NCI-H2081 treated with DMSO at 0.1 percent for 48 hours (cell line): Measurements from ENCODE around the gene FBRS.

Experiments used
- DNase-seq: peaks from one replicate; lab custom pipeline; 2025; lab: John Stamatoyannopoulos, UW

The FBRS gene

DNA sequence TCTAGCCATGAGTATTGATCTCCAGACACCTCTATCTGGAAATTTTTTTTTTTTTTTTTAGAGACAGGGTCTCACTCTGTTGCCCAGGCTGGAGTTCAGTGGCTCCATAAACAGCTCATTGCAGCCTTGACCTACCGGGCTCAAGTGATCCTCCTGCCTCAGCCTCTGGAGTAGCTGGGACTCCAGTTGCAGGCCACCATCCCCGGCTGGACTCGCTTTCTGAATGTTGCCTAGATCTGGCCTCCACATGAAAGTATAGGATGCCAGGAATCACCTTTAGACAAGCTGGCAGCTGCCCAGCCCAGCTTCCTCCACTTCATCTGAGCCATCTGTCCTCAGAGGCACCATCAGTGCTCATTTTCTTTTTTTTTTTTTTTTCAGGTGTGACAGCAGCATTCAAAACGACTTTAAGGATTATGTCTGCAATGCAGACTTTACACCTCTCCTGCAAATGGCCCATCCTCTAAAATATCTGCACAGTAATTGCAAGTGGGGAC lies 13.8 kb upstream of the FBRS start:
- DNase-seq, result no peak

DNA sequence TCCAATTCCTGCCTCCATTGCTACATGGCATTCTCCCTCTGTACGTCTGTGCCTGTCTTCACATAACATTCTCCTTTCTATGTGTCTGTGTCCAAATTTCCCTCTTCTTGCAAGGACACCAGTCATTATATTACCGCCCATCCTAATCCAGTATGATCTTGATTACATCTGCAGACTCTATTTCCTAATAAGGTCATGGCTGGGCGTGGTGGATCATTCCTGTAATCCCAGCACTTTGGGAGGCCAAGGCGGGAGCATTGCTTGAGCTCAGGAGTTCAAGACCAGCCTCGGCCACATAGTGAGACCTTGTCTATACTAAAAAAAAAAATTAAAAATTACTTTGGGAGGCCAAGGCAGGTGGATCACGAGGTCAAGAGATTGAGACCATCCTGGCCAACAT lies 12.5 kb upstream of the FBRS start:
- DNase-seq, result no peak

DNA sequence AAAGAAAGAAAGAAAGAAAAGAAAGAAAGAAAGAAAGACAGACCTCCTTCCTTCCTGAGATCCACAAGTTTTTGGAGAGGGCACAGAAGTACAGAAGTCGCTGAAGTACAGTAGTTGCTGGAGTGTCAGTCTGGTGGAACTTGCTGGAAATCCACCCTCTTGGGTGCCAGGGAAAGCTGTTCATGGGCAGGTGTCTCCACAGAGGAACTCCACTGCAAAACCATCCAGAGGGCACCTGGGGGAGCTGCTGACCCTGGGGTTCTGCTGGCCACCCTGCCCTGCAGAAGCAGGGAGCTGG lies 11.0 kb upstream of the FBRS start:
- DNase-seq, result no peak

DNA sequence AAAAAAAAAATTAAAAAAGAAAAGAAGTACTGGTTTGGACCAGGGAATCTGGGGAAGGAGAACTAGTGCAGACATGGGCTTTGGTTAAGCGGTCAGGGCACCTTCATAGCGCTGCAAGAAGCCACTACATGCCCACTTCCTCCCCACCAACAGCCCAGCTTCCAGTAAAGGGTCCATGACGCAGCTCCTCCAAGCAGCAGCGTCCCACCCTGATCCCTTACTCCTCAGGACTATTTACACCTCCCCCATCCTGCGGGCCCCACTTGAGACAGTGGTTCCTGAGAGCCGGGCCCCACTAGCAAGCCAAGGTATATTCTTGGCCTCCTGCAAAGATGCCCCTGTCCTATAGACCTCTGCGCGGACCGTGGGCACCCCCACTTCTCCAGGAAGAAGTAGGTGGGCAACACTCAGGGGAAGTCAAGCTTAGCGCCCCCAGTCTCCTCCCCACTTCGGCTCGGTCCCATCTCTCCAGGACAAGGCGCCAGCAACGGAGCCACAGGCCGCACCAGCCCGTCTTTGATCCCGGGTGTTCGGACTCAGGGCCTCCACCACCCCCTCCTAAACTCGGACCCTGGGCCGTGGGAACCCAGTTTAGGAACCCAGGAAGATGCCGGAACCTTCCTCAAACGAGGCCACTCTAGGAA lies 8.4 kb upstream of the FBRS start:
- no peak for DNase-seq

DNA sequence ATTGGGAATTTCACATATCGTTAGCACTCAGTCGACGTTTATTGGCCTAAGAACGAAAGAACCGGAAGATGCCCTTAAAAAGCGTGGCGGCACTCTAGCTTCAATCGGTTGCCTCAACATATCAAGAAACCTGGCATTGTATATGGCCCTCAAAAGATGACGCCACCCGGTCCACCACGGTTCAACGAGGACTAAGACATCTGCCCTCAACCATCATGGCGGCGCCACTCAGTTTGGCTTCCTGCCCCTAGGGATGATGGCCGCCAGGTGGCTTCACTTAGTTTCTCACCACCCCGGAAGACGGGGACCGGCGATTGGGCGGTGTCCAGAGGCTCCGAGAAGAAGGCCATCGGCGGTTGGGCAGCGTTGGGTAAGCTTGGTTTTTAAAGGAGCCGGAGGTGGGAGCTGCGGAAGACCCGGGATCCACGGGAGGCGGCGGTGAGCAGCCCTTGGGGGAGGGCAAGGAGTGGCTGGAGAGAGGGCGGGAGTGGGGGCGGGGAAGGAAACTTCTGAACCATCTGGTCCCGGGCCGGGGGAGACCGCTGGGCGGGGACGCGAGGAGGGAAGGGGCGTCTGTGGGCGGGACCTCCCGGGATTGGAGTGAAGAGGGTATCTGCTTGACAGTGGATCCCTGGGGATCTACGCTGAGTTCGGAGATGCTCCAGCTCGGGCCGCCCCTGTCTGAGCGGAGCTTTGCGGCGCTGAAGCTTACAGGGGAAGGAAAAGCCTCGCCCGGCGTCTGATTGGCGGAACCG lies 7.7 kb upstream of the FBRS start, which contains the start of gene PRR14:
Gene PRR14 (plus strand): TSS at position 592 of the 755 bp plus-strand sequence. CDS start 686 bp downstream, outside the sequence.
- DNase-seq, result peak; percentile 86

DNA sequence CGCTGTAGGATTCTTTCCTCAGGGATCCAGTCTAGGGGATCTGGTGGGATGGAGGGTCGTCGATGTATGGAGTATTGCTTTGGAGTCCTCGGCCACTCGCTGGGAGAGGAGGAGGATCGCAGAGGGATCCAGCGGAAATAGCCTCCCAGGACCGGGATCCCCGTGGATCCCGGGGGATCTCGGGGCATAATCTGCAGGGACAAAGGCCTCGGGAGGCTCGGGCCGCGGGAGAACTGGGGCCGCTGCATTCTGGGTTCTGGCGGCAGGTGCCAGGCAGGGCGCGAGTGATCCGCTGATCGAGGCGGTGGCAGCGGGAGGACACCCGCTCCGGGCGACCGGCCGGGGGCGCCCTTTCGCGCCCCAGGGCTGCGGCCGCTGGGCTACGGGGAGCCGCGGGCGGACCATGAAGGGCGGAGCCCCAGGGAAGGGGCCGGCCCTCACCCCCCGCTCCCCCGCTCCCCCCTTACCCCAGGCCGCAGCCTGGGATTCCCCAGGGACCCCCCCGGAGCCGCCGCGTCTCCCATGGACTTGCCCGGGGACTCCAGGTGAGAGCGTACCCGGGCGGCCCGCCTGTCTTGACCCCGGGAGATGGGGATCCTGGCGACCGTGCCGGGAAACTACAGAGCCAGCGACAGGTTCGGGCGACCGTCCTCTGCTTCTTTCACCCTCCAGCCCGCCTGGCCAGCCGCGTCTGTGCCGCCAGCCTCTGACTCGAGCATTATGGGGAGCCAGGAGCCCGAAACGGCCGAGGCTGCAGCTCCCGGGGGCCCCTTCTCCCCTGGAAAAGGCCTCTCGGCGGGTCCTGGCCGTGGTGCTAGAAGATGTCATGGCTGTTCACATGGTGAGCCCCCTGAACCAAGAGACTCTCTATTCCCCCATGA lies 6.9 kb upstream of the FBRS start:
- DNase-seq, result no peak

DNA sequence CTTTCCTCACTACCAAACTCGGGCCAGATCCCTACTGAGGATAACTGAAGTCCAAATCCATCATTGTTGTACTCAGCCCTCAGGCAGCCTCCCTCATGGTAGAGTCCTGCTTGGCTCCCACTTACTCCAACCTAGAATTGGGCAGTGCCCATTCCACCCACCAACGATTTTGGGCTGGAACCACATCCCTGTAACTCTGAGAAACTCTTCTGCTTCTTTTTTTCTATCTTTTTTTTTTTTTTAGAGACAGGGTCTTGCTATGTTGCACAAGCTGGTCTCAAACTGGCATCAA lies 6.3 kb upstream of the FBRS start:
- DNase-seq, result no peak

DNA sequence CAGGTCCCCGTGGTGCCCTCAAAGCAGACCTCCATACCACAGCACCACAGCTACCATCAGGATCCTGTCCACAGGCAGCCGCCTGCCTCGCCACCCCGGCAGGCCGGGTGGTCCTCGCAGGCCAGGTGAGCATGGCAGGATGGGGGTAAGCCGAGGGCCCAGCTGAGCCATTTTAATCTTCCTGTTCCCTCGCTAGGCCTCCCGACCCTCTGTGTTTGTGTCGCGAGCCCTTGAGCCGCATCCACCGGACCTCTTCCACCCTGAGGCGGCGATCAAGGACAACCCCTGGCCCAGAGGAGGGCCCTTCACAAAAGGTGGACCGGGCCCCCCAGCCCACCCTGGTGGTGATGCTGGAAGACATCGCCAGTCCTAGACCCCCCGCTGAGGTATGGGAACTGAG lies 5.5 kb upstream of the FBRS start:
- DNase-seq, result no peak

DNA sequence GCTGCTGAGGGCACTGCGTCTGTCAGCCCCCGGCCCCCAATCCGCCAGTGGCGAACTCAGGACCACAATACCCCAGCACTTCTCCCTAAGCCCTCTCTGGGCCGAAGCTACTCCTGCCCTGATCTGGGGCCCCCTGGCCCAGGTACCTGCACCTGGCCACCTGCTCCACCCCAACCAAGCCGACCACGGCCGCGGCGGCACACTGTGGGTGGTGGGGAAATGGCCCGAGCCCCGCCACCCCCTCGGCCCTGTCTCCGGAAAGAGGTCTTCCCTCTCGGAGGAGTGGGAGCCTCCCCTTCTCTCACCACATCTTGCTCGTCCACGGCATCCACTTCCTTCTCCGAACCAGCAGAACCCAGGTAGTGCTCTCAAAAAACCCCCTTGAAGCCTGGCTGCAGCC lies 3.4 kb upstream of the FBRS start:
- DNase-seq, result no peak

DNA sequence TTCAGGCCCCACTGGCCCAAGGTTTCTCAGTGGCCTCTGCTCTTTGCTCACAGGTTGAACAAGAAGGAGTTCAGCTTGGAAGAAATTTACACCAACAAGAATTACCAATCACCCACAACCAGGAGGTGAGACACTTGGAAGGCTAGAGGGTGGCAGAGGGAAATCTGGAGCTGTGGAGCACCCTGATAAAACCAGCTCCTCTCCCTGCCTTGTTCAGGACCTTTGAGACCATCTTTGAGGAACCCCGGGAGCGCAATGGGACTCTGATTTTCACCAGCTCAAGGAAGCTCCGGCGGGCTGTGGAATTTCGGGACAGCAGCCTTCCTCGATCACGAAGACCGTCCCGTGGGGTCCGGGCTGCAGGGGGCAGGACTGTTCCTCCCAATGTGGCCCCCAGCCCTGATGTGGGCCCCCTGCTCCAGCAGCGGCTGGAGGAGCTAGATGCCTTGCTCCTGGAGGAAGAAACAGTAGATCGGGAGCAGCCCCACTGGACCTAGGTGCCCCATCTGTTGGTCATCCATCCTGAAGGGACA lies 2.4 kb upstream of the FBRS start:
- DNase-seq, result no peak

DNA sequence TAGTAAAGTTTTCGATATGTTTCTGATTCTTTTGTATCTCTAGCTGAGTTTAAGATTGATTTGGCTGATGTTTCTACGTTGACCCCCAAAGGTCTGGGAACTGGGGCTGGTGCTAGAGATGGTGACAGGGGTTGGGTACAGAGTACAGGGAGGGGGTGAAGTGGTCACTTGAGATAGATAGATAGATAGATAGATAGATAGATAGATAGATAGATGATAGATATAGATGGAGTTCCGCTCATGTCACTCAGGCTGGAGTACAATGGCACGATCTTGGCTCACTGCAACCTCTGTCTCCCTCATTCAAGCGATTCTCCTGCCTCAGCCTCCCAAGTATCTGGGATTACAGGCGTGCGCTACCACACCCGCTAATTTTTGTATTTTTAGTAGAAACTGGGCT lies 1.8 kb upstream of the FBRS start:
- no peak for DNase-seq

DNA sequence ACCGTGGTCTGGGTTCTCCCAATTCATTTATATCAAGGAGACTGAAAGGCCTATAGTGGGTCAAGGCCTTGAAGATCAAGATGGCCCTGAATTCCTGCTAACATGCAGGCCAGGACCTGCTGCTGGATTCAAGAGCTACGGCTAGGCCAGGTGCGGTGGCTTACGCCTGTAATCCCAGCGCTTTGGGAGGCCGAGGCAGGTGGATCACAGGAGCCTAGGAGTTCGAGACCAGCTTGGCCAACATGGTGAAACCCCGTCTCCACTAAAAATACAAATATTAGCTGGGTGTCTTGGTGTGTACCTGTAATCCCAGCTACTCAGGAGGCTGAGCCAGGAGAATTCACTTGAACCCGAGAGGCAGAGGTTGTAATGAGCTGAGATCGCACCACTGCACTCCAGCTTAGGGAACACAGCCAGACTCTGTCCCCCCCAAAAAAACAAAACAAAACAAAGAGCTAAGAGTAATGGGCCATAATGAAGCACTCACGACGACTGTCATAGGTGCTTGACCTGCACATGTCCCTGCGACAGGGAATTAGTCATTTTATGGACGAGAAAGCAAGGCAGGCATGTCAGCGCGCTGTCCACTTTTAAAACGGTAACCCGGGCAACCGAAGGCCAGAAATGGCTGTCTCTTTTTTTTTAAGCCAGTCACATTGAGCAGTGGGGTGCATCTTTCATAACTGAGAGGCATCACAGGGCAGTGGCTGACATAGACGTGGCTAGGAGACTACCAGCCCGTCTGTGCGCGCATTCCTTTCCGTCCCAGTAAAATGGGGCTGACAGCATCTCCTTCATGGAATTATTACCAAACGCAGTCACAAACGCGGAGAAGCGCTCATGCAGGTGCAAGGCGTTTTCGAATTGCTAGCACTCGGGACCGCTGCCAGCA lies 1.0 kb upstream of the FBRS start:
- DNase-seq, result no peak

DNA sequence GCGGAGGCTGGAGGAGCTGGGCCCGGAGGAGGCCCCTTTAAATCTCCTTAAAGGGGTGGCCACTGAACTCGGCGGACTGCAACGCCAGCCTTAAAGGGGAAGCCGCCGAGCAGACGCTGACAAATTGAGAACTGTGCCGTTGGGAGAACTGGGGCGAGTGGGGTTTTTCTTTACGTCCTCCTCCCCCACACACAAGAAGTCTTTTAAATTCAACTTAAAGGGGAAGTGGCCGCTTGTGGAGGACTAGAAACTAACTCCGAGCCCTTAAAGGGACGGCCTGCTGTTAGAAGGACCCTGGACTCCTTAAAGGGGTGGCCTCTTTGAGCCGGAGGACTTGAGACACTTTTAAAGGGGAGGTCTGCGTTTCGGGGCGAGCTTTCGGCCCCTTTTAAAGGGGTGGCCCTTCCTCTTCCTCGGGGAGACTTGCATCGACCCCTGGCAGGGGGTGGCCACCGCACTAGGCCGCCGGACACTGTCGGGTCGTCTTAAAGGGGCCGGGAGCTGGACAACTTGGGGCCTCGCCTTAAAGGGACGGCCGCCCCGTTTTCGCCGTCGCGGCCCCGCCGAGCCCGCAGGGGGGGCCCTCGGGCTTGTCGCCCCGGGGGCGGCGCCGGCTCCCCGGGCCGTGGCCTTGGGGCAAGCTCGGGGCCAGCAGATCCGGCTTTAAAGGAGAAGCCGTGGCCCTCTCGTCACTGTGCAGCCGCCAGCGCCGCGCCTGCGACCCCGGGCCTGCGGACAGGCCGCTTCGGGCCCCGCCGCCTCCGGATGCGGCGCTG lies 688 bp downstream of the FBRS start:
- peak; percentile 81 for DNase-seq

DNA sequence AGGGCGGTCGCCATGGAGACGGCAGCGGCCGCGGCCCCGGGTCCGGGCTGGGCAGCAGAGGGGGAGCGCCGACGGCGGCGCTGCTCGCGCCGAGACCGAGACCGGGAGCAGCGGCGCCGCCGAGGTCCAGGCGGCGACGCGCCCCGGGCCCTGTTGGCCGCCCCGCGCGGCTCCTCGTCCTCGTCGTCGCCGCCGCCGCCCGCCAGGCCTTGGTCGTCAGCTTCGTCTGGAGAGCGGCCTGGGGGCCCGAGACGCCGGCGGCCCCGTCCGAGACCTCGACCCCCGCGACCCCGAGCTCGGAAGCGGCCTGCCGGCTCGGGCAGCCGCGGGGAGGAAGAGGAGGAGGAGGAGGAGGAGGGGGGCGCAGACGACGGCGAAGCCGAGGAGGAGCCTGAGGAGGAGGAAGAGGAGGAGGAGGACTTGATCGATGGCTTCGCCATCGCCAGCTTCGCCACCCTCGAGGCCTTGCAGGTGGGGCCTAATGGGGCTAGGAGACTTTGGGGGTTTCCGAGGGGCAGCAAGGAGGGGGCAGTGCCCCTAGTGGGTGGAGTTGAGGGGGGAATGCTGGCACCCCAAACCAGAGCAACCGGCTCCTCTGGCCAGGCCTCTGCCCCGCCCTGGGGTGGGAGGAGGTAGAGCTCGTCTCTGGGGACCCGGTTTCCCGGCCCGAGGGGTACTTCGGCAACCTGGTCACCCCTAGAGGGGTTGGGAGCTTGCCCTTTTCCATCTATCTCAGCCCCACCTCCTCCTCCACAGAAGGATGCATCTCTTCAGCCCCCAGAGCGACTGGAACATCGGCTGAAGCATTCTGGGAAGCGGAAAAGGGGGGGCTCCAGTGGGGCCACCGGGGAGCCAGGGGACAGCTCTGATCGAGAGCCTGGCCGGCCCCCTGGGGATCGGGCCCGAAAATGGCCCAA lies 1.5 kb downstream of the FBRS start:
- DNase-seq, result no peak

DNA sequence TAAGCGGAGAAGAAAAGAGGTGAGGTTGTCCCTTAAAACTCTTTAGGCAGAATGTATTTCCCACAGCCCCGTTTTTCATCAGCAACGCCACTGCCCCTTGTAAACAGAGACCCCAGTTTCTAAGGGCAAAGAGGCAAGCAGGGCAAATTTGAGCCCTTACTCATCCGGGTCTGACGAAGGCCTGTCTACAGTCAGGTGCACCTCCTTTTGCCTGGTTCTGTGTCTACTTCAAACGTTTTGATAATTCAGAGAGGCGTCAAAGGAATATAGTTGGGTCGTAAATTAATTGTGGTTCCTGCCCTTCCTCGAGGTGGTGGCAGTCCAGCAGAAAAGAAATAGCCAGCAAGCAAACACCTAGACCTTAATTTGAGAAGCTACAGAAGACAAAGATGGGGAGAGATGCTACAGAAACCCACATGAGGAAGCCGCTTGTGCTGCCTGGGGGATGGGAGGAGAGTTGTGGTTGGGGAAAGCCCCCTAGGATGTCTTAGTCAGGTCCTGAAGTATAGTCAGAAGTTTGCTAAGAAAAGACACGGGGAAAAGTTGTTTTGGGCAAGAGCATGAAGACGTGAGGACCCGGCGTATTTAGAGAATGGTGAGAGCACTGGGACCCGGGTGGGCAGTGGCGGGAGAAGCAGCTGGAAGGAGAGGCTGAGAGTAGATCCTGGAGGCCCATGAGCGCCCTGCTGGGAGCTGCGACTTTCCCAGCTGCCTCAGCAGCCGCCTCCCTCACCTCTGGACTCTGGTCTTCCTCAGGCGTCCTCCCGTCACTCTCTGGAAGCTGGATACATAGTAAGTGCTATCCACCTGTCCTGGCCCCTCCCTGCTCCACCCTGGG lies 2.4 kb downstream of the FBRS start:
- DNase-seq, result no peak

DNA sequence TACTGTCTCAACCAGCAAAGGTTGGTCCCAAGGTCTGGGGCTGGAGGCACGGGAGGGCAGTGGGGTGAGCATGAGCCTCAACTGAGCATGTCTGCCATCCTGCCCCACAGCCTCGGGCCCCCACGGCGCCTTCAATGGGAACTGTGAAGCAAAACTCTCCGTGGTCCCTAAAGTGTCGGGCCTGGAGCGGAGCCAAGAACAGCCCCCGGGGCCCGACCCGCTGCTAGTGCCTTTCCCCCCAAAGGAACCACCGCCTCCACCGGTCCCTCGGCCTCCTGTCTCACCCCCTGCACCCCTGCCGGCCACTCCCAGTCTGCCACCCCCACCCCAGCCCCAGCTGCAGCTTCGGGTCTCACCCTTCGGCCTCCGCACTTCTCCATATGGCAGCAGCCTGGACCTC lies 4.2 kb downstream of the FBRS start:
- DNase-seq, result no peak

DNA sequence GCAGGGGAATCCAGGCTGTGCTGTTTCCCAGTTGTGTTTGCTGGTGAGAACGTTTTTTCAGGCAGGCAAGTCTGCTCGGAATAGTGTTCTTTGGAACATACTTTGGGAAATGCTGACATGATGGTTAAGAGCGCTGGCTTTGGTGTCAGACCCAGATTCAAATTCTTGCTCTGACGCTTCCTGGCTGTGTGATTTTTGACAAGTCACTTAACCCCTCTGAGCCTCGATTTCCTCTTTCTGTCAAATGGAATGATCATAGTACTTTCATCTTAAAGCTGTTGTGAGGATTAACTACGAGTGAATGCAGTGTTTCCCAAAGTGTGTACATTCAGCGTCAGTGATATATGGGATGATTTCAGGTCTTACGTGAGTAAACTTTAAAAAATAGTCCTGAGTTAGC lies 4.8 kb downstream of the FBRS start:
- DNase-seq, result no peak

DNA sequence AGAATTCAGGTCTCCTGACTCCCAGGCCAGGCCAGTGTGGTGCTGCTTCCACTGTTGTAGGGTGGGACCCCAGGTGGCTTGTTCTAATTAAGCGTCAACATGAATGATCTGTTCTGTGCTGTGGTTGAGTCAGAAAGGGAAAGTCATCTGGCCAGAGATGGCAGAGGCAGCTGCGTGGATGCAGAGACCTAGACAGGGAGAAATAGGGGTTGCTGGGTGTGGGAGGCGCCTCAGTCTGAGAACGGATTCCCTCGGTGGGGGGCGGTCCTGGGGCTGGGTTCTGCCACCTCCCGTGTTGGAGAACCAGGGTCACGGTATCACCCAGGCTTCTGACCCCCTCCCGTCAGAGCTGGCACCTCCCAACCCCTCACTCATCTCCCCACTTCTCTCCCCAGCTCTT lies 5.6 kb downstream of the FBRS start:
- DNase-seq, result no peak

DNA sequence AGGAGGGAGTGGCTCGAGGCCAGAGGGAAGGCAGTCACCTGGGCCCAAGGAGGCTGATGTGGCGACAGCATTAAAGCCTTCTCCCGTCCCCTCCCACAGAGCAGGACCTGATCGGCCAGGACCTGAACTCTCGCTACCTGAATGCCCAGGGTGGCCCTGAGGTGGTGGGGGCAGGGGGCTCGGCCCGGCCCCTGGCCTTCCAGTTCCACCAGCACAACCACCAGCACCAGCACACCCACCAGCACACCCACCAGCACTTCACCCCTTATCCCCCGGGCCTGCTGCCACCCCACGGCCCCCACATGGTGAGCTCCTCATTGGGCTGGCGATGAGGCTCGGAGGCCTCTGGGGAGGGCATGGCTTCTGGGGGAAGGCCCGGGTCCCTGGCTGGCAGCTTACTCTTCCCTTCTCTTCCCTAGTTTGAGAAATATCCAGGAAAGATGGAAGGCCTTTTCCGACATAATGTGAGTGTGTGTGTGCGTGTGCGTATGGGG lies 6.4 kb downstream of the FBRS start:
- no peak for DNase-seq
